Ishikawa (cell line): ENCODE results near the gene TIMP2.

Source experiments
- CREB1 ChIP-seq: IDR thresholded peaks from 2 replicates; pipeline ENCODE4 v1.6.1; 2012; ENCODE audit warnings: low read depth
- RAD21 ChIP-seq: IDR thresholded peaks from 2 replicates; pipeline ENCODE4 v1.6.1; 2012; ENCODE audit warnings: low read depth
- TAF1 ChIP-seq: IDR thresholded peaks from 2 replicates; pipeline ENCODE4 v1.6.1; 2012; ENCODE audit warnings: low read depth, mild to moderate bottlenecking
- YY1 ChIP-seq: IDR thresholded peaks from 2 replicates; pipeline ENCODE4 v1.6.1; 2012; ENCODE audit warnings: low read depth
- TF ChIP-seq, protein P1 (sequence below): IDR thresholded peaks from 2 replicates; pipeline ENCODE4 v1.6.1; 2012
- TF ChIP-seq, protein P2 (sequence below): IDR thresholded peaks from 2 replicates; pipeline ENCODE4 v1.6.1; 2012

DNA sequence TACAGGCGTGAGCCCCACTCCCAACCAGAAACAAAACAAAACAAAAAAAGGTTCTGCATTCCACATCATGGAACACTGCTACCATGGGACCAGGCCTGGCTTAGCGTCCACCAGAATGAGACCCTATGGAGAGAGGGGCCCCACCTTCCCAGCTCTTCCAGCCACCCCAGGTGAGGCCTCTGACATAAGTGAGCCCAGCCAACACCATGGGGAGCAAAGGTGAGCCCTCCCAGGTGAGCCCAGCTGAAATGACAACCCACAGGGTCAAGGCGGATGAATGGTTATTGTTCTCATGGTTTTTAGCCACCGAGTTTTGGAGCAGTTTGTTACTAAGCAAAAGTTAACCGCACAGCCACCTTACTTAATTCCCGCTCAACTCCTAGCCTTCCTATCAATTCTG is 38.2 kb upstream of the TIMP2 start:
- TF ChIP-seq, protein P1, sequence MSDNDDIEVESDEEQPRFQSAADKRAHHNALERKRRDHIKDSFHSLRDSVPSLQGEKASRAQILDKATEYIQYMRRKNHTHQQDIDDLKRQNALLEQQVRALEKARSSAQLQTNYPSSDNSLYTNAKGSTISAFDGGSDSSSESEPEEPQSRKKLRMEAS: no peak
- TF ChIP-seq RAD21: no peak
- no peak for TF ChIP-seq CREB1
- no peak for TF ChIP-seq YY1
- TF ChIP-seq, protein P2, sequence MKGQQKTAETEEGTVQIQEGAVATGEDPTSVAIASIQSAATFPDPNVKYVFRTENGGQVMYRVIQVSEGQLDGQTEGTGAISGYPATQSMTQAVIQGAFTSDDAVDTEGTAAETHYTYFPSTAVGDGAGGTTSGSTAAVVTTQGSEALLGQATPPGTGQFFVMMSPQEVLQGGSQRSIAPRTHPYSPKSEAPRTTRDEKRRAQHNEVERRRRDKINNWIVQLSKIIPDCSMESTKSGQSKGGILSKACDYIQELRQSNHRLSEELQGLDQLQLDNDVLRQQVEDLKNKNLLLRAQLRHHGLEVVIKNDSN: no peak
- no peak for TF ChIP-seq TAF1
